Measurements from ENCODE around the gene MYOM3. TPM values are rescaled to one million over a fixed set of nuclear protein-coding genes. Genes with fewer than 3 reads are reported as not detected.

Gene MYOM3
- total and polyA plus RNA-seq, 2 of the 13 experiments (the other 11 are each of a cell fraction or from before 2014, with no cell fraction given), result 5.8 to 15.3 TPM

GRCh38 chr1:24108334-24109165 is 3.4 kb downstream of the MYOM3 start:
- H3K9ac ChIP-seq (ENCODE audit: insufficient read depth, low read depth, low read length), result peak overlapping the region; percentile 73
- CTCF ChIA-PET (ENCODE audit: low intra/inter-chr PET ratio, low total read pairs), result no interaction called here
- DNase-seq (ENCODE audit: low spot score) (peak; percentile 75), ATAC-seq (peak; percentile 71), FAIRE-seq (no peak)
- H3K4me3 ChIP-seq (replicated peaks in 1 of 3; ENCODE audit: insufficient read depth in 1 of 3, low read depth in 2 of 3, low read length in 3 of 3), result peak overlapping the region; percentile 62 to 82 (median 63)
- no peaks in the 10 kb centered on the region; a peak in 1 of 5 replicates for H3K27me3 ChIP-seq (ENCODE audit: control insufficient read depth in 1 of 2, insufficient read depth in 2 of 2, low read length in 2 of 2)
- 5% methylated on average over 9 of the region's 22 CpGs for WGBS (ENCODE audit: low lambda C conversion rate)
- intact Hi-C loops (cut with micrococcal nuclease; ENCODE audit: unreplicated experiment), result no loop called here
- no peak overlapping the region for H2AFZ ChIP-seq (ENCODE audit: low read length)
- no peaks in the 10 kb centered on the region; a peak in 1 of 5 replicates for H3K36me3 ChIP-seq (replicated peaks in 1 of 2; ENCODE audit: control insufficient read depth in 1 of 2, insufficient read depth in 2 of 2, low read length in 2 of 2)
- TSS peak; percentile 69 for BruUV-seq (replicated peaks)
- in situ Hi-C loops (cut with HindIII; ENCODE audit: extremely low pct_ligation_motif_present, low pct_unique_long_range_greater_than_20kb), result loop anchor here (5.0 kb wide), 1 partner anchor 36 kb away; no protein-coding TSS in a partner anchor
- POLR2A ChIA-PET, result interaction anchor here (1.2 to 3.6 kb wide), 4 partner anchors 10 to 87 kb away, joined by 4 to 44 read pairs (median 8); partner anchors contain the start of gene IL22RA1
- H3K79me2 ChIP-seq (ENCODE audit: insufficient read depth, low read length), result peaks cover 6% of the 10 kb centered on the region
- H3K9me3 ChIP-seq (ENCODE audit: low read length), result no peaks in the 10 kb centered on the region
- peak overlapping the region; percentile 70 for H3K27ac ChIP-seq (ENCODE audit: extremely low read length, insufficient read depth, low read length)
- H4K20me1 ChIP-seq (ENCODE audit: insufficient read depth, low read length), result no peaks in the 10 kb centered on the region
- H3K4me1 ChIP-seq (ENCODE audit: insufficient read depth, low read length), result peaks cover 92% of the 10 kb centered on the region
- peak overlapping the region; percentile 96 for H3K4me2 ChIP-seq (ENCODE audit: low read depth, low read length)
- peak; percentile 59; the same call in 1 of the 2 replicates for TF ChIP-seq TGIF2 (CRISPR knock-in tag; IDR thresholded peaks at IDR 0.05)
- no peak for TF ChIP-seq ZNF850 (CRISPR knock-in tag; conservative IDR thresholded peaks at IDR 0.05)
- no peak for TF ChIP-seq ZNF713 (CRISPR knock-in tag; IDR thresholded peaks at IDR 0.05)
- TF ChIP-seq MYNN (CRISPR knock-in tag; IDR thresholded peaks at IDR 0.05; ENCODE audit: low read depth), result no peak
- no peak for TF ChIP-seq NR1H2 (CRISPR knock-in tag; IDR thresholded peaks at IDR 0.05; ENCODE audit: borderline replicate concordance, low read depth)
- no peak for TF ChIP-seq NPAS2 (CRISPR knock-in tag; IDR thresholded peaks at IDR 0.05; ENCODE audit: borderline replicate concordance)
- TF ChIP-seq HNRNPUL1 (IDR thresholded peaks at IDR 0.05; ENCODE audit: low read depth, low read length), result no peak
- TF ChIP-seq FOXP4 (CRISPR knock-in tag; IDR thresholded peaks at IDR 0.05), result peak; percentile 68
- TF ChIP-seq AHR (CRISPR knock-in tag; IDR thresholded peaks at IDR 0.05), result peak; percentile 27; the same call in 1 of the 2 replicates
- TF ChIP-seq TEF (CRISPR knock-in tag; IDR thresholded peaks at IDR 0.05), result no peak
- TF ChIP-seq CEBPG (CRISPR knock-in tag; IDR thresholded peaks at IDR 0.05), result 0 out of 2 replicates have a peak, but pooled peaks have one; percentile 28
- no peak for TF ChIP-seq BRF2 (CRISPR knock-in tag; IDR thresholded peaks at IDR 0.05)
- TF ChIP-seq TBX3 (IDR thresholded peaks at IDR 0.05; ENCODE audit: borderline replicate concordance), result no peak
- no peak for TF ChIP-seq CREBL2 (CRISPR knock-in tag; IDR thresholded peaks at IDR 0.05; ENCODE audit: borderline replicate concordance)
- TF ChIP-seq SMAD3 (CRISPR knock-in tag; IDR thresholded peaks at IDR 0.05), result 0 out of 2 replicates have a peak, but pooled peaks have one; percentile 15
- peak in 1 of 2 experiments; percentile 57; a peak in 2 of 4 replicates for TF ChIP-seq KLF16 (CRISPR knock-in tag; IDR thresholded peaks at IDR 0.05)
- no peak; the same call in 1 of the 2 replicates for TF ChIP-seq ZNF414 (CRISPR knock-in tag; IDR thresholded peaks at IDR 0.05)
- TF ChIP-seq ZIK1 (CRISPR knock-in tag; IDR thresholded peaks at IDR 0.05; ENCODE audit: borderline replicate concordance, low read depth), result 0 out of 2 replicates have a peak, but pooled peaks have one; percentile 19
- TF ChIP-seq SOX5 (CRISPR knock-in tag; IDR thresholded peaks at IDR 0.05; ENCODE audit: borderline replicate concordance), result peak; percentile 37; the same call in 1 of the 2 replicates
- TF ChIP-seq POLR2A (IDR thresholded peaks at IDR 0.05; ENCODE audit: insufficient read depth in 1 of 2, low read depth in 2 of 2, low read length in 2 of 2), result no peak; a peak in 1 of 4 replicates

Data from HepG2 (cell line).